Left lobe of liver (tissue), 2 donors: ENCODE data around the gene MED27. TPM values are rescaled to one million over a fixed set of nuclear protein-coding genes. Genes with fewer than 3 reads are reported as not detected.

Source experiments
- ATAC-seq: fragments of 200-7000 bp; cut with Tn5 transposase; one replicate; pipeline ENCODE4 v1.9.1; 2020; ENCODE audit warnings: mild to moderate bottlenecking, moderate library complexity
- DNase-seq: peaks from one replicate; pipeline ENCODE4 v3.0.0-alpha.2; 2020; ENCODE audit warnings: low spot score
- total RNA-seq: library from RNA; stranded (reverse); gene quantifications from one replicate; pipeline ENCODE4 v1.2.1, GENCODE V29; 2021
- donor health status: DM: no; HTN: no; CAD: no; lungs with moderate emphysema.
- donor health status: DM: no; HTN: yes; CAD: no.

Gene MED27
- total RNA-seq, 1 donor from 2014 or later = 4.8 TPM

- ATAC-seq (no peak), DNase-seq (no peak)
Observed at GRCh38 chr9:131976157-131977108, 103.2 kb downstream of the MED27 start.

DNA sequence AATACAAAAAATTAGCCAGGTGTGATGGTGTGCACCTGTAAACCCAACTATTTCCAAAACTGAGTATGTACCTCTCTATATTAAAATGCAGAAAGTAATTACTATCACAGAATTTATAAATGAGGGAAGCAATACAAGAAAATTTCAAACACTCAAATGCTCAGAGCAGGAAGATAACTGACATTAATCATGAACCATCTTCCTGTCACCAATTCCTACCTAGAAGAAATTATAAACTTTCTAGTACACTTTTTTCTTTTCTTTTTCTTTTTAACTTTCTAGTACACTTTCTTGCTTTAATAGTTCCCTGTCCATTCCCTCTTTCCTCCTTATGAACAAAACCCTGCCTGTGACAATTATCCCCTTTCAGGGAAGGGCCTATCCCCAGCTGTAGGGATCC, 106.8 kb downstream of the MED27 start:
- no peak for DNase-seq
- ATAC-seq = no peak

DNA sequence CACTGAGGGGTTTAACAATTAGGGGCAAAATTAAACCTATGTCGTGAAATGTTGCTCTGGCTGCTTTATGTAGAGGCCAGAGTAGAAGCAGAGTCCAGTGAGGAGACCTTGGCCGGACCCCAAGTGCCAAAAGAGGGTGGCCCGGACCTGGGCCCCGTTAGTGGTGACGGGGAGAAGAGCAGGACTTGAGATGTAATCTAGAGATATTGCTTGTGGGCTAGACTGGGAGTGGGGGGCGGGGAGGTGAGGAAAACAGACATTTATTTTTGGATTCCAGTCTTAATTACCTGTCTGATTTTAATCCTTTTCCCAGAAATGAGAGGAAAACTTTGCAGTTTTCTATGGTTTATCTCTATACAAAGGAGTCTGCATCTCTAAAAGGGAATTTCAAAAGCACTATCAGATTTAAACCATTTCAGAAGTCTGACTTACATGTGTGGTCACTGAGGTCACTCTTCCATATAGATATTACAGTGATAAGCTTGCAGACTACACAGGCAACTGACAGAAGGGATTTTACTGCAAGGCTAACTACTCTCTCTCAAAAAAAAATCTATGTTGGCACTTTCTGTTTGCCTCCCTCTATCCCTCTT, 108.1 kb downstream of the MED27 start:
- no peak for DNase-seq

GRCh38 chr9:131969469-131969989, 110.1 kb downstream of the MED27 start:
- ATAC-seq = no peak
- DNase-seq = no peak

More for the DNA sequence above, 108.1 kb downstream of the MED27 start:
- no peak for ATAC-seq

GRCh38 chr9:131968632-131969031, 111.0 kb downstream of the MED27 start:
- no peak for DNase-seq
- no peak for ATAC-seq

GRCh38 chr9:131965841-131966240, 113.8 kb downstream of the MED27 start:
- DNase-seq (no peak), ATAC-seq (no peak)

DNA sequence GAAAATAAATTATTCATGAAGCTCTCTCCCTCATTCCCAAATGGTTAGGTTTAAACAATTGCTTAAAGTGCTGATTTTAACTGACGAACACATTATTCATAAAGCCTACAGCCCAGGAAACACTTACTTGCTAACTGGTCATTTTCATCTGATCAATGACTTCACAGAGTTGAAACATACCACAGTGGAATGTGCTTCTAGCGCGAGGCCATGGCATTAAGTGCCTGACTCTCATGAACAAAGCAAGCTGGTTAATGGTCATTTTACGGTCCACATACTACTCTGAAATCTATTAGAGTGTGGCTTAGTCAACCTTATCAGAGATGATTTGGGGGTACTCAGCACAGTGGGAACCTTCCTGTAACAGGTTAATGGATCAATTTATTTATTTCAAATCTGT, 114.6 kb downstream of the MED27 start:
- DNase-seq (no peak), ATAC-seq (no peak)

- no peak for ATAC-seq
Observed at GRCh38 chr9:131963072-131964030, 116.3 kb downstream of the MED27 start.

GRCh38 chr9:131961496-131961880, 118.2 kb downstream of the MED27 start:
- ATAC-seq = no peak

More at GRCh38 chr9:131963072-131964030, 116.3 kb downstream of the MED27 start:
- no peak for DNase-seq

DNA sequence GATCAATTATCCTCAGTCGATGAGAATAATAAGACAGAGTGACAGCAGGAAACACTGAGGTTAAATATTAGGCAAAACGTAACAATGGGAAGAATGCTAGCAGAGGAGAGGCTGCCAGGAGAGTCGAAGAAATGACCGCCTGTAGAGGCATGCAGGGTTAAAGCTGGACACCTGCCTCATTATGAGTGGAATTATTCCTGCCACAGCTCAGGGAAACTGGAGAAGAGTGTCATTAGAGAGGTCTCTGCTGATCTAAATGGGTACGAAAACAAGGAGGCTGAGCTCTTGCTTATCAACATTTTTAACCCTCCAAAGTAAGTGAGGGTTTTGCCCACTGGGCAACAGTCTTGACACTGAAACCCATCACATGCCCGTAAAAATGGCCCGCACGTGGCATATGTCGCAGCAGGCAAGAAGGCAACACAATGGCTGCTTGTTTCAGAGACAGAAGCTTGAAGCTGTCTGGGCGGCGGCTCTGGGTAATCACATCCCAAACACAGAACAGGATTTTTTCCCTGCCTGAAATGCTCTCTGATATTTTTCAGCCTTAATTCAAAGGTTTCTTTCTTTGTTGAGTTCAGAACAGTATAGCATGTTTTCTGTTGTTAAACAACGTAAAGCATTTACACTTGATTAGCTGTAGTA, 118.7 kb downstream of the MED27 start:
- ATAC-seq = no peak

More at GRCh38 chr9:131961496-131961880, 118.2 kb downstream of the MED27 start:
- no peak for DNase-seq

DNA sequence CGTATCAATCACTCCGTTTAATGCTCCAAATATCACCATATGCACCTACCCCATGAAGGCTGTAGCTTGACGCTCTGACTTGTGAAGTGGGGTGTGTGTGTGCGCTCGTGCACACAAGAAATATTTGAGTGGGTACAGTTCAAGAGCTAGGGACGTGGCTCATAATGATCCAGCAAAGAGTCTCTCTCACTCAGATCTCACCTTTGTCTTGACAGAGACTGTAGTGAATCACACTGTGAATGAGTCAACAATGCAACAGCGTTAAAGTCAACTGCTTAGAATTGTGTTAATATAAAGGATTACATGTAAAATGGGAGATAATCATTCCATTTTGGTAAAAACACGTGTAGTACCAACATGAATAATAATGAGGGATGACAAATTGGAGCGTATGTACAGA, 119.4 kb downstream of the MED27 start:
- ATAC-seq = no peak
- DNase-seq = no peak

More for the DNA sequence above, 118.7 kb downstream of the MED27 start:
- no peak for DNase-seq

DNA sequence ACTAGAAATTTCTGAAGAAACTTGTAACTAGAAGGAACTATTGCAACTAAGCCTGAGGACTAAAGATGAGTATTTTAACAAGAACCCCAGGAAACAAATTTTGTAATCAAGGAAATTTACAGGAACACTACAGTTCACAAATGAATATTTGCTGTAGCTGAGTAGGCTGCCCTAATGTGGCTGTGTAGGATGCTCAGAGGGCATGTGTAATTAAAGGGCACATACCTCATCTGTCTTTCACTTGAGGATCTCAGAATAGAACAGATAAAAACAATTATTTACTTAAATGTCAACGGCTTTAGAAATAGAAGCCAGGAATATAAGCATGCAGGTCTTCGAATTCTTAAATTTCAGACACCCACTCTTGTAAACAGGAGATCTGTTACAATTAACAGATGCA, 119.8 kb downstream of the MED27 start:
- ATAC-seq = no peak

GRCh38 chr9:131959056-131959455, 120.6 kb downstream of the MED27 start:
- DNase-seq = no peak

More for the DNA sequence above, 119.8 kb downstream of the MED27 start:
- no peak for DNase-seq

DNA sequence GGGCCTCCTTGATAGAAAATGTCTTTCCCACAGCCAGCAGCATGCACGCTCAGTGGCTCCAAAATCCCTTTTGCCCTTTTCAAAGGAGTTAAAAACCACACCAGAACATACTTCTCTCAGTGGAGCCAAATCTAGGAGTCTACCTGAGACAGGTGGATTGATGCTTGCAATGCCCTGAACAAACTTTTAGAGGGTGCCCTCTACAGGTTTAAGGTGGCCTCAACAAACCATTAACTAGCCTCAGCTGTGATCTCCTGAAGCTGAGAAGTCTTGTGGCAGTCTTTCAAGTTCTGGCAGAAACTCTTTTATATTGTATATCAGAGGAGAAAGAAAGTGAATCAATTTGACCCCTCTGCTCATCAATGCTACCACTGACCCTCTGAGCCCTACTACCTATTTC, 125.4 kb downstream of the MED27 start:
- no peak for DNase-seq
- no peak for ATAC-seq

More at GRCh38 chr9:131959056-131959455, 120.6 kb downstream of the MED27 start:
- no peak for ATAC-seq

- no peak for ATAC-seq
- DNase-seq = no peak
Observed at GRCh38 chr9:131951905-131952304, 127.8 kb downstream of the MED27 start.

GRCh38 chr9:131951155-131951554, 128.5 kb downstream of the MED27 start:
- ATAC-seq (no peak), DNase-seq (no peak)

DNA sequence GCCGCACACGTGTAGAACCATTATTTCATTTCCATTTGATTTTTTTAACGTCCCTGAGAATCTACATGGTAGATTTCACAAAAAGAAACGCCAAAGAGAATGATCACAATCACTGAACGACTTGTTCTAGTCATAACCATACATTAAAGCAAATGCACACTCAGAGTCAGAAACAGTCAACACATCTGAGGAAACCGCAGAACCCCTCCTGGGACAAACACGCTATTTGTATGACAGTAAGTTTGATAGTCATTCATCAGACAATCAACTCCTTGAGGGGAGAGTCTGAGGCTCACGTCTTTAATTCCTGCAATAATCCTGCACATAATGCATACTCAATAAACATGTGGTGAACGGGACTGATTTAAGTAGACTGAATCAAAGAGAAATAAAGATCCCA, 129.2 kb downstream of the MED27 start:
- no peak for ATAC-seq

GRCh38 chr9:131946180-131946579, 133.5 kb downstream of the MED27 start:
- ATAC-seq = no peak

More for the DNA sequence above, 129.2 kb downstream of the MED27 start:
- DNase-seq = no peak

DNA sequence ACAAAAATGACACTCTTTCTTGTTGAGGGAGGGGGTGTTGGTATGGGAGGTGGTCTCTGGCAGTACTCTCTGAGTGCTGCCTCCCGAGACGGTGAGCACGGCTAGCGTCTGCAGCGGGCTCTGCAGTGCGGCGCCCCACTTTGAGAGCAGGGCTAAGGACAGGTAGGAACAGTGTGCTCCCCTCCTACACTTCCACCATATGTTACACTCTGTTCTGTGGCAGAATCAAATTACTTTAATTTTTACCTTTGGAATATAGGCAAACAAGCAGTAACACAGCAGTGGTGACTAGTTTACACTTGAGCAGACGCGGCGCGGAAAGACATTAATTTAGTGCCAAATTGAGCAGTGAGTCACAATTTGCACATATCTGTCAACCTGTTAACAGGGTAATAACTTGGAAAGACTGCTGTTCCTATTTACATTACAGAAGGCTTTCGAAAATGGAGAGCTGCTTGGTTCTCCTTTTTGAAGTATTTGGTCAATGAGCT, 136.3 kb downstream of the MED27 start:
- no peak for ATAC-seq

More at GRCh38 chr9:131946180-131946579, 133.5 kb downstream of the MED27 start:
- DNase-seq = no peak

More for the DNA sequence above, 136.3 kb downstream of the MED27 start:
- DNase-seq = no peak
